ENCODE results near the gene RGL3. TPM values are rescaled to one million over a fixed set of nuclear protein-coding genes. Genes with fewer than 3 reads are reported as not detected.
A peak's percentile ranks its signal among the peaks of the same experiment; 100 is the strongest.

The RGL3 gene
- total RNA-seq, 5 donors from 2014 or later (not counting 1 experiment from before 2014, with no cell fraction given): 0.22 to 0.72 (median 0.50) TPM; not detected in 2

DNA sequence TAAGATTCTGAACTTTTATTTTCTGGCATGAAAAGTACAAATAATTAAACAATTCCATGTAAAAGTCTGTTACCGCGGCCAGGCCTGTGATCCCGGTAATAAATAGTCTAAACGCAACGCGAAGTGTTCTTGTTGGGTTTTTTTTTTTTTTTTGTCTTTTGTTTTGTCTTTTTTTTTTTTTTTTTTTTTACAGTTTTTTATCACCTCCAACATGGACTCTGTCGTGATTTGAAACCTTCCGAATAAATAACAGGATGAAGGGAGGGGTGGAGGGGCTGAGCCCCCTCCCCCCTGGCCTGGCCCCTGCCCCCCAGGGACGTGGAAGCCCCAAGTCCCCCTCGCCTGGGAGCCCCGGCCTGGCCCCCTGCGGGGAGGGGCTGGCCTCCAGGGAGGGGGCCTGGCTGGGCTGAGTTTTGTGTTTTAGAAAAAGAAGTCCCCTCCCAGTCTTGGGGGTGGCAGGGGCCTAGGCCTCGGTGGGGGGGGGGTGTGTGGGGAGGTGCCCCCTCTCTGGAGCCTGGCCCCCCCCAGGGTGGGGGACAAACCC, 32.3 kb upstream of the RGL3 start:
- Histone ChIP-seq H3K36me3 (ENCODE audit: control insufficient read depth in 2 of 2, extremely low read depth in 1 of 2, insufficient read depth in 1 of 2, low read length in 1 of 2) (peaks cover 14 to 31% of the 10 kb centered on the region in 2 donors), H3K27ac (ENCODE audit: low read length) (no peak overlapping the region), H3K4me1 (ENCODE audit: control insufficient read depth in 1 of 2, extremely low read depth in 1 of 2, insufficient read depth in 2 of 2, low read length in 2 of 2) (peaks cover 0 to 3% of the 10 kb centered on the region in 2 experiments), H3K9me3 (no peaks in the 10 kb centered on the region), H3K4me3 (ENCODE audit: control insufficient read depth in 1 of 2, extremely low read depth in 1 of 2, low read length in 1 of 2) (no peak overlapping the region), H3K27me3 (replicated peaks in 1 of 2; ENCODE audit: control insufficient read depth in 2 of 2, extremely low read depth in 1 of 2, insufficient read depth in 2 of 2, low read length in 1 of 2) (no peaks in the 10 kb centered on the region)
- no CpG with 5 or more reads among the region's 13 CpGs for WGBS (ENCODE audit: insufficient coverage)
- no peaks in the 10 kb centered on the region for H3K9me3 Mint-ChIP-seq
- DNase-seq (no peak), ATAC-seq (replicated peaks in 1 of 4) (no peak)
- no peak overlapping the region for H3K4me3 Mint-ChIP-seq
- peaks cover 0 to 2% (median 0%) of the 10 kb centered on the region in 3 donors for H3K4me1 Mint-ChIP-seq
- no peak overlapping the region for H3K27ac Mint-ChIP-seq
- POLR2A ChIA-PET: no interaction called here
- CTCF ChIA-PET: interaction anchor here in 1 of 2 donors (1.0 kb wide), 1 partner anchor 8 kb away, joined by 7 read pairs; no protein-coding TSS in a partner anchor
- peaks cover 6% of the 10 kb centered on the region for H3K36me3 Mint-ChIP-seq
- no peaks in the 10 kb centered on the region for H3K27me3 Mint-ChIP-seq

DNA sequence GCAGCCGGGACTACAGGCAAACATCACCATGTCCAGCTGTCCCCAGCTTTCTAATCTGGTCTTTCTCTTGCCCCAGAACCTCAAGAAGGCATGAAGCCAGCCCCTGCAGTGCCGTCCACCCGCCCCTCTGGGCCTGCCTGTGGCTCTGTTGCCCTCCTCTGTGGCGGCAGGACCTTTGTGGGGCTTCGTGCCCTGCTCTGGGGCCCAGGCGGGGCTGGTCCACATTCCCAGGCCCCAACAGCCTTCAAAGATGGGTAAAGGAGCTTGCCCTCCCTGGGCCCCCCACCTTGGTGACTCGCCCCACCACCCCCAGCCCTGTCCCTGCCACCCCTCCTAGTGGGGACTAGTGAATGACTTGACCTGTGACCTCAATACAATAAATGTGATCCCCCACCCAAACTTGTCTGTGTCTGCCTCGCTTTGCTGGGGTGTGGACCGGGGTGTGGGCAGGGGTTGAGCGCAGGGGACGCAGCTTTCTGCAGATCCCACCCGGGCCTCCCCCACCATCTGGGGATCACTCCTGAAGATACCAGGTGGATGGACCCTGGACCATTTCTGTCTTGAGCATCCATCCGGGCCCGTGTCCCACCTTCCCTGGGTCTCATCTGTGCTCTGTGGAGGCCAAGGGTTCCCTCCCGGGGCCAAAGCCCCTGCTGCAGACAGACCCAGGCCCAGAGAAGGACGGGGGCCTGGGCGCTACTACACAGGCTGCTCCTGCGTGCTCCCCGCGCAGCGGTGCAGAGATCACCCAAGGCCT, 31.6 kb upstream of the RGL3 start:
- no peaks in the 10 kb centered on the region for H3K27me3 ChIP-seq (replicated peaks in 1 of 2; ENCODE audit: control insufficient read depth in 2 of 2, extremely low read depth in 1 of 2, insufficient read depth in 2 of 2, low read length in 1 of 2)
- WGBS (ENCODE audit: insufficient coverage): 94% methylated on average over 11 of the region's 21 CpGs

GRCh38 chr19:11448923-11449554, 29.9 kb upstream of the RGL3 start:
- Histone ChIP-seq H3K27me3 (replicated peaks in 1 of 2; ENCODE audit: control insufficient read depth in 2 of 2, extremely low read depth in 1 of 2, insufficient read depth in 2 of 2, low read length in 1 of 2) (no peaks in the 10 kb centered on the region), H3K36me3 (ENCODE audit: control insufficient read depth in 2 of 2, extremely low read depth in 1 of 2, insufficient read depth in 1 of 2, low read length in 1 of 2) (peaks cover 19 to 53% of the 10 kb centered on the region in 2 donors), H3K4me1 (ENCODE audit: control insufficient read depth in 1 of 2, extremely low read depth in 1 of 2, insufficient read depth in 2 of 2, low read length in 2 of 2) (peaks cover 0 to 3% of the 10 kb centered on the region in 2 experiments), H3K9me3 (no peaks in the 10 kb centered on the region), H3K4me3 (ENCODE audit: control insufficient read depth in 1 of 2, extremely low read depth in 1 of 2, low read length in 1 of 2) (no peak overlapping the region), H3K27ac (ENCODE audit: low read length) (no peak overlapping the region)
- 96% methylated on average over 23 of the region's 31 CpGs for WGBS (ENCODE audit: insufficient coverage)
- Mint-ChIP-seq H3K27ac (no peak overlapping the region), H3K4me3 (no peak overlapping the region), H3K36me3 (peaks cover 11% of the 10 kb centered on the region), H3K9me3 (no peaks in the 10 kb centered on the region), H3K4me1 (peaks cover 0 to 2% (median 0%) of the 10 kb centered on the region in 3 donors), H3K27me3 (no peaks in the 10 kb centered on the region)
- peak in 1 of 4 experiments; percentile 14 for ATAC-seq (replicated peaks in 1 of 4)
- DNase-seq: no peak
- POLR2A ChIA-PET: no interaction called here
- CTCF ChIA-PET: no interaction called here

More for the DNA sequence above, 31.6 kb upstream of the RGL3 start:
- Histone ChIP-seq H3K9me3 (no peaks in the 10 kb centered on the region), H3K36me3 (ENCODE audit: control insufficient read depth in 2 of 2, extremely low read depth in 1 of 2, insufficient read depth in 1 of 2, low read length in 1 of 2) (peaks cover 14 to 36% of the 10 kb centered on the region in 2 donors), H3K4me3 (ENCODE audit: control insufficient read depth in 1 of 2, extremely low read depth in 1 of 2, low read length in 1 of 2) (no peak overlapping the region), H3K4me1 (ENCODE audit: control insufficient read depth in 1 of 2, extremely low read depth in 1 of 2, insufficient read depth in 2 of 2, low read length in 2 of 2) (peaks cover 0 to 3% of the 10 kb centered on the region in 2 experiments), H3K27ac (ENCODE audit: low read length) (no peak overlapping the region)
- H3K27me3 Mint-ChIP-seq: no peaks in the 10 kb centered on the region
- peaks cover 0 to 2% (median 0%) of the 10 kb centered on the region in 3 donors for H3K4me1 Mint-ChIP-seq
- POLR2A ChIA-PET: no interaction called here
- H3K36me3 Mint-ChIP-seq: peaks cover 6% of the 10 kb centered on the region
- ATAC-seq (replicated peaks in 1 of 4): no peak
- no peak overlapping the region for H3K27ac Mint-ChIP-seq
- H3K9me3 Mint-ChIP-seq: no peaks in the 10 kb centered on the region
- CTCF ChIA-PET: no interaction called here
- H3K4me3 Mint-ChIP-seq: no peak overlapping the region
- no peak for DNase-seq

- Histone ChIP-seq H3K36me3 (ENCODE audit: control insufficient read depth in 2 of 2, extremely low read depth in 1 of 2, insufficient read depth in 1 of 2, low read length in 1 of 2) (peaks cover 22 to 57% of the 10 kb centered on the region in 2 donors), H3K4me1 (ENCODE audit: control insufficient read depth in 1 of 2, extremely low read depth in 1 of 2, insufficient read depth in 2 of 2, low read length in 2 of 2) (no peaks in the 10 kb centered on the region), H3K27ac (ENCODE audit: low read length) (no peak overlapping the region), H3K4me3 (ENCODE audit: control insufficient read depth in 1 of 2, extremely low read depth in 1 of 2, low read length in 1 of 2) (no peak overlapping the region), H3K9me3 (no peaks in the 10 kb centered on the region), H3K27me3 (replicated peaks in 1 of 2; ENCODE audit: control insufficient read depth in 2 of 2, extremely low read depth in 1 of 2, insufficient read depth in 2 of 2, low read length in 1 of 2) (no peaks in the 10 kb centered on the region)
- 87% methylated on average over 12 of the region's 13 CpGs for WGBS (ENCODE audit: insufficient coverage)
- H3K27me3 Mint-ChIP-seq: no peaks in the 10 kb centered on the region
- H3K9me3 Mint-ChIP-seq: no peaks in the 10 kb centered on the region
- no peak overlapping the region for H3K27ac Mint-ChIP-seq
- peaks cover 0 to 2% (median 0%) of the 10 kb centered on the region in 3 donors for H3K4me1 Mint-ChIP-seq
- ATAC-seq (replicated peaks in 1 of 4): no peak
- peaks cover 11% of the 10 kb centered on the region for H3K36me3 Mint-ChIP-seq
- ChIA-PET CTCF (no interaction called here), POLR2A (no interaction called here)
- DNase-seq: no peak
- no peak overlapping the region for H3K4me3 Mint-ChIP-seq
Observed at GRCh38 chr19:11448410-11448809, 29.3 kb upstream of the RGL3 start.

- Histone ChIP-seq H3K27me3 (replicated peaks in 1 of 2; ENCODE audit: control insufficient read depth in 2 of 2, extremely low read depth in 1 of 2, insufficient read depth in 2 of 2, low read length in 1 of 2) (no peaks in the 10 kb centered on the region), H3K36me3 (ENCODE audit: control insufficient read depth in 2 of 2, extremely low read depth in 1 of 2, insufficient read depth in 1 of 2, low read length in 1 of 2) (peaks cover 22 to 57% of the 10 kb centered on the region in 2 donors), H3K27ac (ENCODE audit: low read length) (no peak overlapping the region), H3K4me3 (ENCODE audit: control insufficient read depth in 1 of 2, extremely low read depth in 1 of 2, low read length in 1 of 2) (no peak overlapping the region), H3K4me1 (ENCODE audit: control insufficient read depth in 1 of 2, extremely low read depth in 1 of 2, insufficient read depth in 2 of 2, low read length in 2 of 2) (no peaks in the 10 kb centered on the region), H3K9me3 (no peaks in the 10 kb centered on the region)
- Mint-ChIP-seq H3K27ac (no peak overlapping the region), H3K4me3 (no peak overlapping the region), H3K9me3 (no peaks in the 10 kb centered on the region), H3K36me3 (peaks cover 11% of the 10 kb centered on the region), H3K27me3 (no peaks in the 10 kb centered on the region), H3K4me1 (peaks cover 0 to 2% (median 0%) of the 10 kb centered on the region in 3 donors)
- ATAC-seq (replicated peaks in 1 of 4): no peak
- ChIA-PET POLR2A (no interaction called here), CTCF (interaction anchor here in 1 of 2 donors (0.5 kb wide), 1 partner anchor 931 kb away, joined by 8 read pairs; no protein-coding TSS in a partner anchor)
- 87% methylated on average over 17 of the region's 35 CpGs for WGBS (ENCODE audit: insufficient coverage)
- DNase-seq: no peak
Observed at GRCh38 chr19:11447347-11448262, 28.5 kb upstream of the RGL3 start.

Data from T-cell (primary cell).